ENCODE data around the gene NECAB3.
"Not testable (repeated sequence)": the region's sequence is repeated elsewhere in the genome, so short reads cannot be mapped to it uniquely, and the experiment has no call there.

NECAB3 gene

GRCh38 chr20:33648396-33649004, 25.7 kb downstream of the NECAB3 start:
- DNase-seq, result no peak

- DNase-seq, result peak; percentile 78
These were observed 26.4 kb downstream of the NECAB3 start for GRCh38 chr20:33647603-33648395.

GRCh38 chr20:33646959-33647602, 27.1 kb downstream of the NECAB3 start:
- DNase-seq, result not testable (repeated sequence)

- no peak for DNase-seq
These were observed 28.0 kb downstream of the NECAB3 start for GRCh38 chr20:33646191-33646590.

GRCh38 chr20:33645396-33645795, 28.8 kb downstream of the NECAB3 start:
- no peak for DNase-seq

GRCh38 chr20:33645072-33645358, 29.2 kb downstream of the NECAB3 start:
- DNase-seq, result no peak

GRCh38 chr20:33644313-33645071, 29.7 kb downstream of the NECAB3 start:
- no peak for DNase-seq

GRCh38 chr20:33640287-33640686, 33.9 kb downstream of the NECAB3 start:
- DNase-seq, result no peak

- DNase-seq, result no peak
These were observed 37.5 kb downstream of the NECAB3 start for GRCh38 chr20:33636776-33637175.

- DNase-seq, result no peak
These were observed 38.9 kb downstream of the NECAB3 start for GRCh38 chr20:33635341-33635740.

- not testable (repeated sequence) for DNase-seq
These were observed 42.3 kb downstream of the NECAB3 start for GRCh38 chr20:33631910-33632309.

GRCh38 chr20:33630507-33630906, 43.7 kb downstream of the NECAB3 start:
- no peak for DNase-seq

GRCh38 chr20:33629979-33630378, 44.2 kb downstream of the NECAB3 start:
- no peak for DNase-seq

- DNase-seq, result no peak
These were observed 44.7 kb downstream of the NECAB3 start for GRCh38 chr20:33629533-33629932.

GRCh38 chr20:33627577-33628216, 46.5 kb downstream of the NECAB3 start:
- no peak for DNase-seq

GRCh38 chr20:33626190-33626589, 48.0 kb downstream of the NECAB3 start:
- DNase-seq, result no peak

GRCh38 chr20:33624399-33624798, 49.8 kb downstream of the NECAB3 start:
- DNase-seq, result no peak

- no peak for DNase-seq
These were observed 51.4 kb downstream of the NECAB3 start for GRCh38 chr20:33622705-33623365.

GRCh38 chr20:33621717-33622400, 52.4 kb downstream of the NECAB3 start:
- peak; percentile 5 for DNase-seq

- no peak for DNase-seq
These were observed 62.2 kb downstream of the NECAB3 start for GRCh38 chr20:33612001-33612400.

GRCh38 chr20:33611106-33611505, 63.1 kb downstream of the NECAB3 start:
- DNase-seq, result no peak

GRCh38 chr20:33609504-33609903, 64.7 kb downstream of the NECAB3 start:
- no peak for DNase-seq
